IMR-90 (cell line): ENCODE results near the gene ZBTB32. TPM values are rescaled to one million over a fixed set of nuclear protein-coding genes. Genes with fewer than 3 reads are reported as not detected.

Source experiments
- ATAC-seq: fragments of 200-7000 bp; cut with Tn5 transposase; 2 replicates; pipeline ENCODE4 v1.9.1; 2020; ENCODE audit warnings: low read depth, mild to moderate bottlenecking, moderate library complexity
- BruUV-seq: library from RNA; stranded (reverse); fragments of 400-500 nt; replicated peaks from 2 replicates; lab custom pipeline; 2021; lab: Mats Ljungman, UMichigan
- CTCF ChIA-PET: fragments of 300-600 bp; formaldehyde crosslinking; extraction: SDS; loops from one replicate; lab custom pipeline; 2021; ENCODE audit warnings: antibody characterized with exemption; lab: Yijun Ruan, JAX
- POLR2A ChIA-PET: fragments of 300-600 bp; sonication (Branson Sonifier 250); formaldehyde crosslinking; loops from one replicate; lab custom pipeline; 2022; ENCODE audit warnings: antibody characterized with exemption; ENCODE audit not compliant: unreplicated experiment; lab: Charles Lee
- DNase-seq: peaks from one replicate; pipeline ENCODE4 v3.0.0; 2013
- H2AFZ ChIP-seq: replicated peaks from 2 replicates; pipeline ENCODE3; 2013; ENCODE audit warnings: low read length, mild to moderate bottlenecking; ENCODE audit not compliant: poor library complexity
- H2AK5ac ChIP-seq: 2 replicates; pipeline ENCODE4 v1.6.1; 2013; ENCODE audit warnings: low read depth, low read length, inconsistent platforms
- H2AK9ac ChIP-seq: replicated peaks from 2 replicates; pipeline ENCODE3; 2013; ENCODE audit warnings: mild to moderate bottlenecking, low read depth, low read length, moderate library complexity; ENCODE audit not compliant: poor library complexity
- H2BK120ac ChIP-seq: 2 replicates; pipeline ENCODE4 v1.6.1; 2013; ENCODE audit warnings: low read depth, low read length, inconsistent platforms
- H2BK15ac ChIP-seq: 3 replicates; pipeline ENCODE4 v1.6.1; 2013; ENCODE audit warnings: low read depth, low read length, inconsistent platforms
- H2BK20ac ChIP-seq: 2 replicates; pipeline ENCODE4 v1.6.1; 2013; ENCODE audit warnings: low read depth, mild to moderate bottlenecking, inconsistent platforms, low read length, moderate library complexity
- H2BK5ac ChIP-seq: 2 replicates; pipeline ENCODE4 v1.6.1; 2013; ENCODE audit warnings: mild to moderate bottlenecking, low read depth, low read length, inconsistent platforms; ENCODE audit not compliant: poor library complexity, severe bottlenecking
- H3K14ac ChIP-seq: replicated peaks from 2 replicates; pipeline ENCODE4 v1.6.1; 2013; ENCODE audit warnings: low read depth, low read length, inconsistent platforms
- H3K18ac ChIP-seq: 2 replicates; pipeline ENCODE4 v1.6.1; 2013; ENCODE audit warnings: low read depth, low read length, control low read depth
- H3K23ac ChIP-seq: 2 replicates; pipeline ENCODE4 v1.6.1; 2013; ENCODE audit warnings: low read depth, low read length, inconsistent platforms
- H3K27ac ChIP-seq: 2 replicates; pipeline ENCODE4 v1.5.1; 2013; ENCODE audit warnings: mild to moderate bottlenecking, control low read depth, low read length; ENCODE audit not compliant: insufficient read depth
- H3K27me3 ChIP-seq: 2 replicates; pipeline ENCODE4 v1.6.1; 2013; ENCODE audit warnings: low read length; ENCODE audit not compliant: control insufficient read depth, insufficient read depth
- H3K36me3 ChIP-seq: 2 replicates; pipeline ENCODE4 v1.6.1; 2013; ENCODE audit warnings: low read length, mixed read lengths; ENCODE audit not compliant: control insufficient read depth, insufficient read depth
- H3K4ac ChIP-seq: 2 replicates; pipeline ENCODE4 v1.6.1; 2013; ENCODE audit warnings: low read depth, low read length, inconsistent platforms
- H3K4me1 ChIP-seq: 2 replicates; pipeline ENCODE4 v1.6.1; 2013; ENCODE audit warnings: low read length, mixed read lengths; ENCODE audit not compliant: control insufficient read depth, insufficient read depth
- H3K4me2 ChIP-seq: 2 replicates; pipeline ENCODE4 v1.6.1; 2013; ENCODE audit warnings: low read depth, mild to moderate bottlenecking, control low read depth, low read length, moderate library complexity
- H3K4me3 ChIP-seq: 2 replicates; pipeline ENCODE4 v1.5.1; 2013; ENCODE audit warnings: low read depth, mild to moderate bottlenecking, control low read depth, low read length, moderate library complexity; ENCODE audit not compliant: insufficient read depth
- H3K56ac ChIP-seq: 2 replicates; pipeline ENCODE4 v1.6.1; 2013; ENCODE audit warnings: low read length, inconsistent platforms; ENCODE audit not compliant: insufficient read depth; ENCODE audit errors: extremely low read depth
- H3K79me1 ChIP-seq, 2 experiments: 2 replicates each; pipeline ENCODE4 v1.6.1; 2013; ENCODE audit warnings: low read length in 2 of 2, inconsistent platforms in 1 of 2, low read depth in 1 of 2
- H3K9ac ChIP-seq: 2 replicates; pipeline ENCODE4 v1.6.1; 2013; ENCODE audit warnings: low read depth, low read length, control low read depth
- H3K9me1 ChIP-seq: 2 replicates; pipeline ENCODE4 v1.6.1; 2013; ENCODE audit warnings: low read length, inconsistent platforms; ENCODE audit not compliant: insufficient read depth
- H3K9me3 ChIP-seq: 2 replicates; pipeline ENCODE4 v1.6.1; 2013; ENCODE audit warnings: low read length; ENCODE audit not compliant: control insufficient read depth, insufficient read depth
- H4K20me1 ChIP-seq: 2 replicates; pipeline ENCODE4 v1.6.1; 2013; ENCODE audit warnings: low read length, inconsistent platforms; ENCODE audit not compliant: insufficient read depth
- H4K5ac ChIP-seq: 2 replicates; pipeline ENCODE4 v1.6.1; 2013; ENCODE audit warnings: mild to moderate bottlenecking, low read depth, low read length, control low read depth
- H4K8ac ChIP-seq, 2 experiments: 2 replicates each; pipeline ENCODE4 v1.6.1; 2013; ENCODE audit warnings: low read depth in 2 of 2, low read length in 2 of 2, control low read depth in 1 of 2, inconsistent platforms in 1 of 2
- H4K91ac ChIP-seq: 2 replicates; pipeline ENCODE4 v1.6.1; 2013; ENCODE audit warnings: low read depth, low read length, inconsistent platforms; ENCODE audit not compliant: insufficient read depth
- ELK1 ChIP-seq: fragments of 150-350 bp; IDR thresholded peaks from 2 replicates; pipeline ENCODE4 v1.6.1; 2016; ENCODE audit warnings: low read depth, mild to moderate bottlenecking, low read length, moderate library complexity, borderline replicate concordance
- FOS ChIP-seq: fragments of 150-350 bp; IDR thresholded peaks from 2 replicates; pipeline ENCODE4 v1.6.1; 2016; ENCODE audit warnings: low read depth, low read length
- MAFK ChIP-seq: IDR thresholded peaks from 2 replicates; pipeline ENCODE4 v1.6.1; 2012; ENCODE audit warnings: low read depth, low read length, improper control_type of control experiment
- MAZ ChIP-seq: IDR thresholded peaks from 2 replicates; pipeline ENCODE4 v1.6.1; 2012; ENCODE audit warnings: low read depth, mild to moderate bottlenecking, low read length, improper control_type of control experiment, moderate library complexity, borderline replicate concordance
- MXI1 ChIP-seq: IDR thresholded peaks from 2 replicates; pipeline ENCODE4 v1.6.1; 2012; ENCODE audit warnings: low read depth, mild to moderate bottlenecking, low read length, moderate library complexity, borderline replicate concordance
- NFE2L2 ChIP-seq: fragments of 150-350 bp; IDR thresholded peaks from 2 replicates; pipeline ENCODE4 v1.6.1; 2016; ENCODE audit warnings: low read depth, mild to moderate bottlenecking, low read length
- POLR2A ChIP-seq: IDR thresholded peaks from 2 replicates; pipeline ENCODE4 v1.6.1; 2012; ENCODE audit warnings: mild to moderate bottlenecking, low read depth, low read length
- RAD21 ChIP-seq: IDR thresholded peaks from 2 replicates; pipeline ENCODE4 v1.6.1; 2012; ENCODE audit warnings: low read length, improper control_type of control experiment
- SMC3 ChIP-seq: fragments of 150-350 bp; IDR thresholded peaks from 2 replicates; pipeline ENCODE4 v1.6.1; 2016; ENCODE audit warnings: low read depth, mild to moderate bottlenecking, antibody characterized with exemption, low read length, moderate library complexity
- USF2 ChIP-seq: fragments of 150-350 bp; IDR thresholded peaks from 2 replicates; pipeline ENCODE4 v1.6.1; 2017; ENCODE audit warnings: mild to moderate bottlenecking, antibody characterized with exemption, low read length, low read depth
- whole genome bisulfite sequencing, 2 experiments: methylation state at CpG; one replicate each; pipeline versions ENCODE4 v1.1.5 to v1.1.7; 2013; ENCODE audit warnings: missing lambda C conversion rate in 2 of 2; ENCODE audit not compliant: insufficient read length in 1 of 2; ENCODE audit errors: extremely low coverage in 2 of 2; 5-methylcytosine and 5-hydroxymethylcytosine counted together
- dilution Hi-C: fragments of 300-500 bp; cut with HindIII; formaldehyde crosslinking; loops from one replicate; pipeline ENCODE4 v1.14.3; 2018; ENCODE audit warnings: low sequenced_read_pairs; ENCODE audit not compliant: unreplicated experiment
- in situ Hi-C: fragments of 300-500 bp; cut with MboI; formaldehyde crosslinking; loops from 3 replicates; pipeline ENCODE4 v1.14.3; 2019; ENCODE audit warnings: low sequenced_read_pairs, inconsistent platforms, mixed read lengths
- intact Hi-C: fragments of 100-400 bp; cut with micrococcal nuclease; formaldehyde crosslinking; loops from 2 replicates; pipeline ENCODE4 v1.10.0; 2022
- polyA plus RNA-seq, 3 experiments: library from polyadenylated mRNA; depleted of rRNA; stranded (reverse); fragments of >200 nt; gene quantifications; 2 replicates each; pipeline ENCODE4 v1.2.3, GENCODE V29; 2012; ENCODE audit warnings: low replicate concordance in 1 of 3
- total RNA-seq: library from RNA; depleted of rRNA; stranded (reverse); fragments of >200 nt; gene quantifications from 2 replicates; pipeline ENCODE4 v1.2.3, GENCODE V29; 2012

ZBTB32 gene
- total and polyA plus RNA-seq, 2 of the 4 experiments (the other 2 are of a cell fraction) = not detected

- TF ChIP-seq MXI1 = no peak; the same call in 1 of the 2 replicates
- no peak for TF ChIP-seq MAFK
Measured at GRCh38 chr19:35757231-35757748, 52.9 kb downstream of the ZBTB32 start (continued).

- Histone ChIP-seq H2BK120ac (peak within 1 kb of the TSS; percentile 92), H4K5ac (peak within 1 kb of the TSS; percentile 80), H3K9me3 (no peaks in the 10 kb centered on the region), H2BK5ac (peak within 1 kb of the TSS; percentile 96), H3K9ac (peak within 1 kb of the TSS; percentile 90), H3K36me3 (peaks cover 28% of the 10 kb centered on the region), H2BK20ac (peak within 1 kb of the TSS; percentile 47; the same call in 1 of the 2 replicates), H3K4me3 (peak within 1 kb of the TSS; percentile 58), H3K4me1 (peaks cover 13% of the 10 kb centered on the region), H3K9me1 (peaks cover 20% of the 10 kb centered on the region; the same call in 1 of the 2 replicates), H3K27ac (peak within 1 kb of the TSS; percentile 97), H2AK9ac (peak within 1 kb of the TSS; percentile 95), H3K23ac (peak within 1 kb of the TSS; percentile 96), H2AK5ac (peak within 1 kb of the TSS; percentile 82), H3K14ac (peak within 1 kb of the TSS; percentile 96), H3K56ac (peak within 1 kb of the TSS; percentile 95), H4K20me1 (peaks cover 6% of the 10 kb centered on the region; the same call in 1 of the 2 replicates), H3K4ac (peak within 1 kb of the TSS; percentile 93), H3K18ac (peak within 1 kb of the TSS; percentile 68), H3K27me3 (no peaks in the 10 kb centered on the region), H4K8ac (peak within 1 kb of the TSS; percentile 80 to 99), H2AFZ (peak within 1 kb of the TSS; percentile 96), H4K91ac (peak within 1 kb of the TSS; percentile 92), H2BK15ac (peak within 1 kb of the TSS; percentile 56; the same call in 1 of the 3 replicates), H3K4me2 (peak within 1 kb of the TSS; percentile 93), H3K79me1 (peaks cover 35 to 64% of the 10 kb centered on the region in 2 experiments)
- dilution Hi-C loops (no loop called here), in situ Hi-C loops (no loop called here), intact Hi-C loops (loop anchor here (2.0 to 5.0 kb wide), 2 partner anchors 17 to 174 kb away; partner anchors contain the start of gene ARHGAP33)
- TSS peak; percentile 74 for BruUV-seq
- WGBS, 2 experiments = 2% methylated on average over 14 of the region's 53 CpGs; no CpG with 5 or more reads in 1 of the 2 experiments
- DNase-seq (peak; percentile 100), ATAC-seq (peak; percentile 86)
- ChIA-PET POLR2A (no interaction called here), CTCF (interaction anchor here (0.6 kb wide), 1 partner anchor 173 kb away, joined by 3 read pairs; no protein-coding TSS in a partner anchor)
- TF ChIP-seq SMC3 = no peak
- TF ChIP-seq USF2 = peak; percentile 29; the same call in 1 of the 2 replicates
- TF ChIP-seq FOS = peak; percentile 90; the same call in 1 of the 2 replicates
- TF ChIP-seq POLR2A = peak; percentile 71
- no peak for TF ChIP-seq ELK1
- TF ChIP-seq MXI1 = peak; percentile 49; the same call in 1 of the 2 replicates
- TF ChIP-seq NFE2L2 = no peak
- no peak for TF ChIP-seq RAD21
- peak; percentile 77; the same call in 1 of the 2 replicates for TF ChIP-seq MAZ
Measured at GRCh38 chr19:35757749-35758608, 53.6 kb downstream of the ZBTB32 start, which contains the start of gene PROSER3. Gene PROSER3, plus strand, starts transcription at chr19:35758176. Its CDS starts 40 bp downstream, at chr19:35758216.
